Naive B cell (primary cell): ENCODE data around the gene GALC. TPM values are rescaled to one million over a fixed set of nuclear protein-coding genes. Genes with fewer than 3 reads are reported as not detected.

Source experiments
- ATAC-seq, 2 donors: fragments of 150-1000 bp; cut with Tn5 transposase; 2 replicates each; pipeline ENCODE4 v1.10.0; 2021; ENCODE audit warnings: low read depth in 2 of 2, mild to moderate bottlenecking in 2 of 2, moderate library complexity in 2 of 2
- DNase-seq: peaks from one replicate; pipeline ENCODE4 v3.0.0; 2022
- H3K27ac Mint-ChIP-seq, 6 donors: one replicate each; pipeline ENCODE4 v1.8.0; 2020 to 2022; ENCODE audit warnings: mild to moderate bottlenecking in 6 of 6, mixed read lengths in 6 of 6, moderate library complexity in 5 of 6, inconsistent platforms in 2 of 6
- H3K27me3 Mint-ChIP-seq, 3 donors: one replicate each; pipeline ENCODE4 v1.8.0; 2021 to 2022; ENCODE audit warnings: mixed read lengths in 3 of 3, mild to moderate bottlenecking in 1 of 3
- H3K36me3 Mint-ChIP-seq, 2 donors: one replicate each; pipeline ENCODE4 v1.8.0; 2020 to 2022; ENCODE audit warnings: mixed read lengths in 2 of 2, inconsistent platforms in 1 of 2, mild to moderate bottlenecking in 1 of 2
- H3K4me1 Mint-ChIP-seq, 3 donors: one replicate each; pipeline ENCODE4 v1.8.0; 2020 to 2022; ENCODE audit warnings: mixed read lengths in 3 of 3, inconsistent platforms in 1 of 3, mild to moderate bottlenecking in 1 of 3, moderate library complexity in 1 of 3
- H3K4me3 Mint-ChIP-seq, 8 donors: one replicate each; pipeline ENCODE4 v1.8.0; 2020 to 2022; ENCODE audit warnings: mild to moderate bottlenecking in 8 of 8, mixed read lengths in 8 of 8, moderate library complexity in 8 of 8, inconsistent platforms in 2 of 8
- H3K9me3 Mint-ChIP-seq, 7 donors: one replicate each; pipeline ENCODE4 v1.8.0; 2020 to 2022; ENCODE audit warnings: mixed read lengths in 7 of 7, mild to moderate bottlenecking in 5 of 7, inconsistent platforms in 2 of 7, moderate library complexity in 1 of 7
- polyA plus RNA-seq, 6 donors: library from polyadenylated mRNA; unstranded; fragments of 300-500 nt; fragmentation: Illumina TruSeq; gene quantifications; one replicate each; pipeline ENCODE4 v1.2.3, GENCODE V29; 2021; ENCODE audit warnings: low read depth in 6 of 6

GALC gene
- polyA plus RNA-seq, 6 donors from 2014 or later, result 3.6 to 9.4 (median 6.5) TPM

DNA sequence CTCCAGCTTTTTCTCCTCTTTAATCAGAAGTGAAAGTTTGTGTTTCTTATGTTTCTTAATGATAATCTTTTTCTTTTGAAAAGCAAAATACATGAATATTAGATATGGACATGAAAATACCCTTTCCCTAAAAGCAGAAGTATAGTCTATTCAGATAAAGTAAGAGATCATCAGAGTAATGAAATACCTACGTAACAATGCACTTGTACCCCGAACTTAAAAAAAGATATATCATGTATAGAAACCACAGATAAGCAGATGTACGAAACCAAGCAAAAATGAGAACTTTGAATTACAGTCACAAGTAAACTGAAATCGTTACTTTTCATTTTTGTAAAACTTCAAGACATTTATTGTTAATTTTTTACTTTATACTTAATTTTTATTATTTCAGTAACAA lies 10.4 kb upstream of the GALC start:
- ATAC-seq (peak in 1 of 2 donors; percentile 24), DNase-seq (no peak)
- no peaks in the 10 kb centered on the region for H3K27me3 Mint-ChIP-seq
- H3K4me3 Mint-ChIP-seq, result peak overlapping the region in 2 of 8 donors; percentile 40 to 76
- H3K4me1 Mint-ChIP-seq, result peaks cover 49 to 63% (median 56%) of the 10 kb centered on the region in 3 donors
- H3K36me3 Mint-ChIP-seq, result no peaks in the 10 kb centered on the region
- H3K9me3 Mint-ChIP-seq, result peaks cover 0 to 7% (median 0%) of the 10 kb centered on the region in 7 donors
- peak overlapping the region in 4 of 6 donors; percentile 80 to 91 (median 85) for H3K27ac Mint-ChIP-seq

GRCh38 chr14:88002421-88003075 lies 9.6 kb upstream of the GALC start:
- Mint-ChIP-seq H3K9me3 (peaks cover 0 to 7% (median 0%) of the 10 kb centered on the region in 7 donors), H3K27ac (peak overlapping the region in 5 of 6 donors; percentile 36 to 91 (median 80)), H3K27me3 (no peaks in the 10 kb centered on the region), H3K4me1 (peaks cover 41 to 54% (median 47%) of the 10 kb centered on the region in 3 donors), H3K36me3 (no peaks in the 10 kb centered on the region), H3K4me3 (no peak overlapping the region)
- ATAC-seq, result no peak
- no peak for DNase-seq

- Mint-ChIP-seq H3K4me3 (peak overlapping the region in 1 of 8 donors; percentile 1), H3K9me3 (peaks cover 0 to 7% (median 0%) of the 10 kb centered on the region in 7 donors), H3K27me3 (no peaks in the 10 kb centered on the region), H3K36me3 (no peaks in the 10 kb centered on the region), H3K27ac (peak overlapping the region in 4 of 6 donors; percentile 2 to 34 (median 20)), H3K4me1 (peaks cover 18 to 33% (median 29%) of the 10 kb centered on the region in 3 donors)
- peak; percentile 80 to 85 for ATAC-seq
- DNase-seq, result peak; percentile 49
Observed at GRCh38 chr14:87999277-87999676, 6.3 kb upstream of the GALC start.

DNA sequence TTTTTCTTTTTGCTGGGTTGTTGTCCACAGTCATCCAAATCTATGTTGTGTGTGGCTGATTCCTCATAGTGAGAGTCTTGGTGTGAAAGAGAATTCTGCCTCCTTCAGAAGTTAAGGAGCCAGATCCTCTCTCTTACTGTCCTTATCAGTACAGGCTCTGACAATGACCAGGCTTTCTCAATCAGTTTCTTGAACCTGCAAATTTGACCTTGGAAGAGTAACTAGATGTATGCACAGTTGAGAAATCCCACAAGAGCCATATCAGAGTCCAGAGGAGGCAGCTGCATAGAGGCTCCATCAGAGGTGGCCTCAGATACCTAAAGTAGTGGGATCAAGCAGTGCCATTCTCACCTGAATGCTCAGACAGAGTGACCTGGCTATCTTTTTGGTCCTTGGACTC lies 5.5 kb upstream of the GALC start:
- H3K27ac Mint-ChIP-seq, result no peak overlapping the region
- H3K4me1 Mint-ChIP-seq, result peaks cover 18 to 29% (median 28%) of the 10 kb centered on the region in 3 donors
- no peak overlapping the region for H3K4me3 Mint-ChIP-seq
- peaks cover 0 to 7% (median 0%) of the 10 kb centered on the region in 7 donors for H3K9me3 Mint-ChIP-seq
- DNase-seq (no peak), ATAC-seq (no peak)
- no peaks in the 10 kb centered on the region for H3K27me3 Mint-ChIP-seq
- H3K36me3 Mint-ChIP-seq, result no peaks in the 10 kb centered on the region

- Mint-ChIP-seq H3K9me3 (peaks cover 0 to 7% (median 0%) of the 10 kb centered on the region in 7 donors), H3K27ac (peak overlapping the region in 2 of 6 donors; percentile 6 to 95), H3K4me1 (peaks cover 28 to 33% (median 31%) of the 10 kb centered on the region in 3 donors), H3K4me3 (no peak overlapping the region), H3K27me3 (no peaks in the 10 kb centered on the region), H3K36me3 (no peaks in the 10 kb centered on the region)
- ATAC-seq (no peak), DNase-seq (no peak)
Observed at GRCh38 chr14:87996291-87996592, 3.3 kb upstream of the GALC start.

GRCh38 chr14:87995500-87996290 lies 2.7 kb upstream of the GALC start:
- DNase-seq (no peak), ATAC-seq (no peak)
- Mint-ChIP-seq H3K4me1 (peaks cover 29 to 33% (median 31%) of the 10 kb centered on the region in 3 donors), H3K27me3 (no peaks in the 10 kb centered on the region), H3K4me3 (peak overlapping the region in 3 of 8 donors; percentile 9 to 72 (median 42)), H3K27ac (peak overlapping the region in 2 of 6 donors; percentile 51 to 95), H3K9me3 (peaks cover 0 to 7% (median 0%) of the 10 kb centered on the region in 7 donors), H3K36me3 (no peaks in the 10 kb centered on the region)

- peaks cover 29 to 33% (median 31%) of the 10 kb centered on the region in 3 donors for H3K4me1 Mint-ChIP-seq
- peaks cover 0 to 7% (median 0%) of the 10 kb centered on the region in 7 donors for H3K9me3 Mint-ChIP-seq
- DNase-seq (no peak), ATAC-seq (peak in 1 of 2 donors; percentile 6)
- no peaks in the 10 kb centered on the region for H3K27me3 Mint-ChIP-seq
- H3K36me3 Mint-ChIP-seq, result no peaks in the 10 kb centered on the region
- H3K27ac Mint-ChIP-seq, result peak overlapping the region in 5 of 6 donors; percentile 60 to 99 (median 85)
- H3K4me3 Mint-ChIP-seq, result peak overlapping the region in 5 of 8 donors; percentile 19 to 92 (median 42)
Observed at GRCh38 chr14:87994974-87995373, 2.0 kb upstream of the GALC start.

DNA sequence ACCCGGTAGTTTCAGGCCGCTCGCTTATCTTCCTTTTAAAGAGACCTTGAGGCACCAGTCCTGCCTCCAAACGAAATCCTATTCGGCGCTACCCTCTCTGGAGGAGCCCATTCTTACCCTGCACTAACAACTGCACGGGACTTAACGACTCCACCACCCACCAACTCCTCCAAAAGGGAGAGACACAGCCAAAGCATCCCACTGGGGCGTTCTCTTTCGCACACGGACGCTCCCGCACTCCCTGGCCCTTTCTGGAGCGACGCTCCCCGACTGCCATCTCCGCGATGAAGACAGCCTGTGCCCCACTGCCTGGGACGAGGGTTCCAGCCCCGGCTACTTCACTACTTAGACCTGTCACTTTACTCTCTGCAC lies 650 bp downstream of the GALC start:
- H3K27me3 Mint-ChIP-seq, result no peaks in the 10 kb centered on the region
- H3K27ac Mint-ChIP-seq, result peak overlapping the region; percentile 95 to 99 (median 98)
- H3K36me3 Mint-ChIP-seq, result no peaks in the 10 kb centered on the region
- ATAC-seq, result no peak
- H3K4me3 Mint-ChIP-seq, result peak overlapping the region; percentile 87 to 99 (median 94)
- DNase-seq, result no peak
- H3K9me3 Mint-ChIP-seq, result no peaks in the 10 kb centered on the region
- peaks cover 20 to 26% (median 23%) of the 10 kb centered on the region in 3 donors for H3K4me1 Mint-ChIP-seq

GRCh38 chr14:87990682-87991081 lies 2.3 kb downstream of the GALC start:
- no peaks in the 10 kb centered on the region for H3K27me3 Mint-ChIP-seq
- ATAC-seq (no peak), DNase-seq (no peak)
- peaks cover 20 to 26% (median 23%) of the 10 kb centered on the region in 3 donors for H3K4me1 Mint-ChIP-seq
- peak overlapping the region in 1 of 8 donors; percentile 92 for H3K4me3 Mint-ChIP-seq
- peaks cover 0 to 7% of the 10 kb centered on the region in 2 donors for H3K36me3 Mint-ChIP-seq
- peak overlapping the region in 3 of 6 donors; percentile 7 to 81 (median 17) for H3K27ac Mint-ChIP-seq
- no peaks in the 10 kb centered on the region for H3K9me3 Mint-ChIP-seq

DNA sequence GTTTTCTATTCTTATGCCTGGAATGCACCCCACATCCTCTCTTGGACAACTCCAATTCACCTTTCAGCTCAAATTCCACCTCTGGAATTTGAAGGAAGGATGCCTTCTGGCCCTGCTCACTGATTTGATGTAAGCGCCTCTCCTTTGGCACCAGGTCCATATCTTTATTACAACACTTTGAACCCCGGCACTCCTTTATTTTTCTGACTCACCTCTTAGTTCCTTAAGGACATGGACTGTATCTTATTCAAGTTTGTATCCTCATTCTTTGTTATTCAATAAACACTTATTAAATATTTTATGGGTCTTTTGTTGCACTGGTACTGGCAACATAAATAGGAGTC lies 3.1 kb downstream of the GALC start:
- no peaks in the 10 kb centered on the region for H3K9me3 Mint-ChIP-seq
- no peak overlapping the region for H3K27ac Mint-ChIP-seq
- H3K4me3 Mint-ChIP-seq, result peak overlapping the region in 1 of 8 donors; percentile 92
- DNase-seq (no peak), ATAC-seq (no peak)
- H3K4me1 Mint-ChIP-seq, result peaks cover 18 to 26% (median 23%) of the 10 kb centered on the region in 3 donors
- H3K36me3 Mint-ChIP-seq, result peaks cover 0 to 7% of the 10 kb centered on the region in 2 donors
- H3K27me3 Mint-ChIP-seq, result no peaks in the 10 kb centered on the region

- Mint-ChIP-seq H3K9me3 (no peaks in the 10 kb centered on the region), H3K4me1 (peaks cover 18 to 23% (median 19%) of the 10 kb centered on the region in 3 donors), H3K4me3 (no peak overlapping the region), H3K36me3 (peaks cover 0 to 7% of the 10 kb centered on the region in 2 donors), H3K27me3 (no peaks in the 10 kb centered on the region), H3K27ac (peak overlapping the region in 3 of 6 donors; percentile 5 to 31 (median 5))
- DNase-seq (no peak), ATAC-seq (no peak)
Observed at GRCh38 chr14:87989221-87989955, 3.6 kb downstream of the GALC start.

DNA sequence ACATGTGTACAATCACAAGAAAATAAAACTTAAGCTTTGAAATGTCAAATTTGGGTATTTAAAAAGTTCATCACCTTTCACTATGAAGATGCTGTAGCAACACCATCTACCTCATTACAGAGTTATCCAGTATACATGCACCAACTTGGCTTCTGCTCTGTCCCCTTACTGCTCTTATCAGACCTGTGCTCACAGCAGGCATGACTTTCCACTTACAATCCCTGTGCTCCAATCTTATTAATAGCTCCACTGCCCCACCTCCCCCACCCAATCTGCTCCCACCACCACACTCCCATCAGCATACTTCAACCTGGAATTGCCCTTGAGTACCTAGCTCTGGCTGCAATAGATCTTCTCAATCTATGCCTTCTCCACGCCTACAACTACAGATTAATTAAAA lies 13.3 kb downstream of the GALC start:
- DNase-seq, result no peak
- Mint-ChIP-seq H3K4me1 (no peaks in the 10 kb centered on the region), H3K36me3 (peaks cover 0 to 12% of the 10 kb centered on the region in 2 donors), H3K27ac (peak overlapping the region in 1 of 6 donors; percentile 63), H3K9me3 (peaks cover 0 to 3% (median 0%) of the 10 kb centered on the region in 7 donors), H3K27me3 (no peaks in the 10 kb centered on the region), H3K4me3 (no peak overlapping the region)
- no peak for ATAC-seq

- Mint-ChIP-seq H3K4me1 (peaks cover 0 to 6% (median 0%) of the 10 kb centered on the region in 3 donors), H3K27ac (no peak overlapping the region), H3K27me3 (no peaks in the 10 kb centered on the region), H3K4me3 (no peak overlapping the region), H3K36me3 (peaks cover 7 to 12% of the 10 kb centered on the region in 2 donors), H3K9me3 (peaks cover 0 to 3% (median 0%) of the 10 kb centered on the region in 7 donors)
- DNase-seq (no peak), ATAC-seq (no peak)
Observed at GRCh38 chr14:87975636-87976035, 17.3 kb downstream of the GALC start.
